GM11168 (cell line): ENCODE results near the gene TGFBRAP1.
"Not testable (repeated sequence)": the region's sequence is repeated elsewhere in the genome, so short reads cannot be mapped to it uniquely, and the experiment has no call there.

Source experiments
- in situ Hi-C: fragments of 300-500 bp; cut with MboI; formaldehyde crosslinking; loops from one replicate; pipeline ENCODE4 v1.12.0; 2022; ENCODE audit warnings: low sequenced_read_pairs; ENCODE audit not compliant: unreplicated experiment

Gene TGFBRAP1

GRCh38 chr2:105280281-105280680, 49.3 kb downstream of the TGFBRAP1 start:
- in situ Hi-C loops = no loop called here

DNA sequence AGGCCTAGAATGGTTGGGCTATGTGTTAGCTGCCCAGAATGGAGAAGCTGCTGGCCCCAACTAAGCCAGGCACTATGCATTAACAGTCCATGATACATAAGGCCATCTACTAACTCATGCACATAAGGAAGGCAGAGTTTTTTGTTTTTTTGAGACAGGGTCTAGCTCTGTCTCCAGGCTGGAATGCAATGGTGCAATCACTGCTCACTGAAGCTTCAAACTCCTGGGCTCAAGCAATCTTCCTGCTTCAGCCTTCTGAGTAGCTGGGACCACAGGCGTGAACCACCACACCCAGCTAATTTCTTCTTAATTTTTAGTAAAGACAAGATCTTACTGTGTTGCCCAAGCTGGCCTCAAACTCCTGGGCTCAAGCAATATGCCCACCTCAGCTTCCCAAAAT, 50.4 kb downstream of the TGFBRAP1 start:
- in situ Hi-C loops = no loop called here

DNA sequence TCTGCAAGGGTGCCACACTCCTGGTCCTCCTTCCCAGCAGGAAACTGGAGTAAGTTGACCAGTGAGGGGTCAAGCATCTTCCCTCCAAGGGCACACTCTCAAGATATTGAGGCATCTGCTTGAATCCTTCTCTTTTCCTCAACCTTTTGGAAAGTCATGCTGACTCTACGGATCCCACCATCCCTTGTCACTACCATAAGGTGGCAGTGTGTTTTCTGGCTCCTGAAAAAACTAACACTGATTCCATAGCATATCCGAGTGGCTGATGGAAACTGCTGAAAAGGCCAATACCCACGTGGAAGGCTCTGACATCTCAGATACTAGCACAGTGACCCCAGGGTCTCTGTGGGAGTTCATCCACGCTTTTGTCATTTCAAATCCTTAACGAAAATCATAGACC, 50.9 kb downstream of the TGFBRAP1 start:
- in situ Hi-C loops = no loop called here

- in situ Hi-C loops = no loop called here
Measured at GRCh38 chr2:105274046-105274445, 55.5 kb downstream of the TGFBRAP1 start.

DNA sequence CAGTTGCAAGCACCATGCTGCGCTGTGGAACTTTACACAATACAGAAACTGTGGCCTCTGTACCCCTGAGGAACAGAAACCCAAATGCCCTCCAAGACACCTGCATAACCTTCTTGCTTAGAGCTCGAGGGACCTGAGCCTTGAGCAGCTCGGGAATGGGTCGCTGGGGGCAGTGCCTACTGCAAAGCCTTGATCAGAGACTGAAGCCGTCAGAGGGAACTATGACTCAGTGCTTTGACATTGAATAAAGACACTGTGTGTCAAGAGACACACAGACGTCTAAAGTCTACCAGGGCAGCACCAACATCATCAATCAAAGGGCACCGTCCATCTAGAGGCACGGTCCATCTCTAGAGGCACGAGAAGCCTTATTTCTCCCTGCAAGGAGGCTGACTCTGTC, 57.4 kb downstream of the TGFBRAP1 start:
- in situ Hi-C loops = no loop called here

GRCh38 chr2:105271393-105272045, 58.0 kb downstream of the TGFBRAP1 start:
- in situ Hi-C loops = no loop called here

DNA sequence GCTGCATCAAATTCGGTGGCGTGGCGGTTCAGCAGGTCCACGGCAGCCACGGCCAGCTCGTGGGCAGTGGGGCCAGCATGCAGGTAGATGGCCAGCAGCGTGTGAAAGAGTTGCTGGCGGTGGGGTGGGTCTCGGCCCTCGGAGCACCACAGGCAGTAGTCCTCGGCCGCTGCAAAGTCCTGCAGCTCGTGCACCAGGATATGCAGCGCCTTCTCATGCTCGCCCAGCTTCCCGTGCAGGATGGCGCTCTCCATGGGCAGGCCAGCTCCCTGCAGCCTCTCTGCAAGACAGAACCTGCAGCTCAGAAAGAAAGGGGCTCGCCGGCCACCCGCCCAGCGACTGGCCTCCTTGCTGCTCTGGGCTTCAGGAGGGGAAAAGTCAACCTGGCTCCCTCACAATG, 60.1 kb downstream of the TGFBRAP1 start:
- in situ Hi-C loops = no loop called here

DNA sequence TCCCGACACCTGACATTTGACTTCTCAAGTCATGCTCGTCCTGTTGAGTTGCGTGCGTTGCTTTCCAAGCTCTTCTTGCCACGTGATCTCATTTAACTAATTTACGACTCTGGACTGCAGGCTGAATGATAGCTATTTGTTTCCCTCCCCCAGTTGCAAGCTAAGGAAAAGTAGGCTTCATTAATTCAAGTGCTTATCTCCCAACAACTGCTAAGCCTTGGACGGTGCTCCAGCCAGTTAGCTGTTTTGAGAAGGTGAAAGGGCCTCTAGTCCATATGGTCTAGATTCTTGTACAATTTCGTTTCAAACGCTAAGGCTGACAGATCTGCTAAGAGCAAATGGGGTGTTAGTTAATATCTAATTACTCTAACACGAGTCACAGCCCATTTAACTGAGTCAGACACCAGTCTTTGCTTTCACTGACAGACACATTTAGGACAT, 66.9 kb downstream of the TGFBRAP1 start:
- in situ Hi-C loops = no loop called here

DNA sequence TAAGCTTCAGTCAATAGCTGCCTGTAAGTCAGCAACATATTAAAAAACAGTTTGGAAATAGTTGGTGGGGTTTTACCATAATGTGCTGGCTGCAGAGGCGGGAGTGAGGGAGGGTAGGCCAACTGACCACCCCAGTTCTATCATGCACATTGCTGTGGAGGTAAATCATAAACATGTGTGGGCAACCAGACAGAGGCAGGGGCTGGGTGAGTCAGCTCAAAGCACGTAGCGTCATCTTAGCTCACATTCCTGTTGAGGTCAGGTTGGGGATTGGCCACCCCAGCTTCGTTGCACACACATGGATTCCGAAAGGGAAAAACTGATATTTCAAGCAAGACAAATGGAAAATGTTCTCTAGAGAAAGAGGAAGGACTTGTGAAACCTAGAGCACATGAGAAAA, 68.5 kb downstream of the TGFBRAP1 start:
- in situ Hi-C loops = no loop called here

GRCh38 chr2:105258835-105259350, 70.6 kb downstream of the TGFBRAP1 start:
- in situ Hi-C loops = no loop called here

- in situ Hi-C loops = no loop called here
Measured at GRCh38 chr2:105257981-105258380, 71.6 kb downstream of the TGFBRAP1 start.

- in situ Hi-C loops = no loop called here
Measured at GRCh38 chr2:105256431-105257047, 73.0 kb downstream of the TGFBRAP1 start.

- in situ Hi-C loops = no loop called here
Measured at GRCh38 chr2:105255979-105256378, 73.6 kb downstream of the TGFBRAP1 start.

DNA sequence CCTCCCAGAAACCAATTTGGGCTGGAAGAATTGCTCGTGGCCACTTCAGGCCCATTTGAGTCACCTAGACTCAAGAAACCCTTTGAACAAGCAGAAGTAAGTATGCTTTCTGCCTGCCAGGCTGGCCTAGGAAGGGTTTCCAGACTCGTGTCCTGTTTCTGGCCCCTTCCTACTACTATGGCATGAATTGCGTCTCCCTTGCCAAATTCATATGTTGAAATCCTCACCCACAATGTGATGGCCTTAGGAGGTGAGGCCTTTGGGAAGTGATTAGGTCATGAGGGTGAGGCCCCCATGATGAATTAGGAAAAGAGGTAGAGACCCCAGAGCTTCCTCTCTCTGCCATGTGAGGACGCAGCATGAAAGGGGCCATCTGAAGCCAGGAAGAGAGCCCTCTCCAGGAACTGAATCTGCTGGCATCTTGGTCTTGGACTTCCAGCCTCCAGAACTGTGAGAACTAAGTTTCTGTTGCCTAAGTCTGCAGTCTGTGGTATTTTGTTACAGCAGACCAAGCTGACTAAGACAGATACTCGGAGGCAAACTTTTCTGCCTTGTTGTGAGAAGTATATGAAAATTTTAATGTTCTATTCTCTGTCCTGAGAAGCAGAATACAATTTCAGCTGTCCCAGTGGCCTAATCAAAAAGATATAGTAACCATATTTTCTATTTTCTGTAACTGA, 74.9 kb downstream of the TGFBRAP1 start:
- in situ Hi-C loops = no loop called here

DNA sequence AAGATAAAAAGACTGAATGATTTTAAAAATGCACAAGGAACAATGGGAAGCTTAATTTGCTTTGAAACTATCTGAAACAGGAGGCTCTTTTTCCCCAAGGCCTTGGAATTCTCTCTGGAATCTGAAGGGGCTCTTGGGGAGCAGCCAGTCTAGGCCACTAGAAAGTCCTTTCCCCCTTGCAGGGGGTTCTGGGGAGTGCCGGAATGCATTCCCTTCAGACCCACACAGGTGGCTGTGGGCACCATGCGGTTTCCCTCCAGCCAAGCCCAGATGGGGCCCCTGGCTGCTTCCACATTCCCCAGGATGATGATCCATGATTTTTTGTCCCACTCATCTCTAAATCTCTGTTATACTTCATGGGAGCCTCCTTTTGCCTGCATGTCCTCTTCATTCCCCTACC, 77.3 kb downstream of the TGFBRAP1 start:
- in situ Hi-C loops = no loop called here

- in situ Hi-C loops = not testable (repeated sequence)
Measured at GRCh38 chr2:105251016-105251648, 78.4 kb downstream of the TGFBRAP1 start.

GRCh38 chr2:105249891-105250290, 79.6 kb downstream of the TGFBRAP1 start:
- in situ Hi-C loops = no loop called here

DNA sequence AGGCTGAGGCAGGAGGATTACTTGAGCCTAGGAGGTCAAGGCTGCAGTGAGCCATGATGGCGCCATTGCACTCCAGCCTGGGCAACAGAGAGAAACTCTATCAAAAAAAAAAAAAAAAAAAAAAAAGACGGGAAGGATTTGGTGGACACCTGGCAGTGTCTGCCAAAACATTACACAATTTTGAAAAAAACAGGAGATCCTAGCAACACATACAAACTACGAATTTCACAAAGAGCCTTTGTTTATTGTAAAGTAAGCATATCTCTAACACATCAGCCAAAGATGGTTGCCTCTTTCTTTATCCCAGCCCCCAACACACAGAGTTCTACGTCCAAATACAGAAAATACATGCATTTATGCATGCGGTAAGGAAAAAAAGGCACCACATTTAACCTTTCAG, 80.4 kb downstream of the TGFBRAP1 start:
- in situ Hi-C loops = no loop called here

- in situ Hi-C loops = no loop called here
Measured at GRCh38 chr2:105248316-105249070, 81.0 kb downstream of the TGFBRAP1 start.

GRCh38 chr2:105244451-105244850, 85.1 kb downstream of the TGFBRAP1 start:
- in situ Hi-C loops = no loop called here
